ENCODE results near the gene MAP1B. TPM values are rescaled to one million over a fixed set of nuclear protein-coding genes. Genes with fewer than 3 reads are reported as not detected.

Gene MAP1B
- total RNA-seq, 4 donors from 2014 or later: 479 to 654 (median 593) TPM

DNA sequence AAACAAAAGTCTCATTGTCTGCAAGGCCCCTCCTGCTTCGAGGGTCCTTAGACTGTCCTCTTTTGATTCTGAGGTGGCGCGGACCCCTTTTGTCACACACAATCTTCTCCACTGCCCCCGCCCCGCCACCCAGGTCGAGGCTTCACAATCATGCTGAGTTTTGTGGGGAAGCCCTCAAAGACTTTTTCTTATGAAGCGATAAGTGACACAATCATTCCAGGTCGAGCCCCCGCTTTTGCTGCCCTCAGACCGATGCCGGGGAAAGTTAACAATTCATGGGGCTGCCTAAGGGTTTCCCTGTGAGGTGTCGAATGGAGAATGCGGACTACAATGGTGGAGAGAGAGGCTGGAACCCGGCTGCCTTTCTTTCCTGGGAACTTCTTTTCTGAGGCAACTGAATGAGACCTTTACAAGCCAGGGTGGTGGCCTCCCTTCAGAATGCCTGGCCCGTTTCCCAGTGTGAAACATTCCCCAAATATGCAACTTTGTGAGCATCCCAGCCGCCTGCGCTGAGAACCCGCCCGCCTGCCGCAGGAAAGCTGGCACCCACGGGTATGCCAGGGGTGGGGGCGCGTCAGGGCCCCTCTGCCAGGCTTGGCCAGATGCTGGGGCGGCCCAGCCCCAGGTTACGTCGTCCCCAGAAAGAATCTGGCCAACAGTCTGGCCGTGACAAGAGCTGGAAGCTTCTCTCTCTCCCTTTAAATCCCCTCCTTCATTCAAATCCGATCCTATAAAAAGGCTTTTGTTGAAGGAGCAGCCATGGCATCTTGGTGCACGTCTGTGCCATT lies 71.9 kb downstream of the MAP1B start:
- peak; percentile 58 for DNase-seq (ENCODE audit: low spot score)
- TF ChIP-seq, protein P1, sequence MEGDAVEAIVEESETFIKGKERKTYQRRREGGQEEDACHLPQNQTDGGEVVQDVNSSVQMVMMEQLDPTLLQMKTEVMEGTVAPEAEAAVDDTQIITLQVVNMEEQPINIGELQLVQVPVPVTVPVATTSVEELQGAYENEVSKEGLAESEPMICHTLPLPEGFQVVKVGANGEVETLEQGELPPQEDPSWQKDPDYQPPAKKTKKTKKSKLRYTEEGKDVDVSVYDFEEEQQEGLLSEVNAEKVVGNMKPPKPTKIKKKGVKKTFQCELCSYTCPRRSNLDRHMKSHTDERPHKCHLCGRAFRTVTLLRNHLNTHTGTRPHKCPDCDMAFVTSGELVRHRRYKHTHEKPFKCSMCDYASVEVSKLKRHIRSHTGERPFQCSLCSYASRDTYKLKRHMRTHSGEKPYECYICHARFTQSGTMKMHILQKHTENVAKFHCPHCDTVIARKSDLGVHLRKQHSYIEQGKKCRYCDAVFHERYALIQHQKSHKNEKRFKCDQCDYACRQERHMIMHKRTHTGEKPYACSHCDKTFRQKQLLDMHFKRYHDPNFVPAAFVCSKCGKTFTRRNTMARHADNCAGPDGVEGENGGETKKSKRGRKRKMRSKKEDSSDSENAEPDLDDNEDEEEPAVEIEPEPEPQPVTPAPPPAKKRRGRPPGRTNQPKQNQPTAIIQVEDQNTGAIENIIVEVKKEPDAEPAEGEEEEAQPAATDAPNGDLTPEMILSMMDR (IDR thresholded peaks at IDR 0.05): no peak

GRCh38 chr5:72179816-72180440 lies 72.7 kb downstream of the MAP1B start:
- TF ChIP-seq, protein P1 (IDR thresholded peaks at IDR 0.05): no peak
- no peak for DNase-seq (ENCODE audit: low spot score)
- ATAC-seq (ENCODE audit: low FRiP score): peak; percentile 9

More for the DNA sequence above, 71.9 kb downstream of the MAP1B start:
- ATAC-seq (ENCODE audit: low FRiP score): peak; percentile 86

GRCh38 chr5:72180925-72181324 lies 73.7 kb downstream of the MAP1B start:
- ATAC-seq (ENCODE audit: low FRiP score) (no peak), DNase-seq (ENCODE audit: low spot score) (no peak)
- TF ChIP-seq, protein P1 (IDR thresholded peaks at IDR 0.05): no peak

DNA sequence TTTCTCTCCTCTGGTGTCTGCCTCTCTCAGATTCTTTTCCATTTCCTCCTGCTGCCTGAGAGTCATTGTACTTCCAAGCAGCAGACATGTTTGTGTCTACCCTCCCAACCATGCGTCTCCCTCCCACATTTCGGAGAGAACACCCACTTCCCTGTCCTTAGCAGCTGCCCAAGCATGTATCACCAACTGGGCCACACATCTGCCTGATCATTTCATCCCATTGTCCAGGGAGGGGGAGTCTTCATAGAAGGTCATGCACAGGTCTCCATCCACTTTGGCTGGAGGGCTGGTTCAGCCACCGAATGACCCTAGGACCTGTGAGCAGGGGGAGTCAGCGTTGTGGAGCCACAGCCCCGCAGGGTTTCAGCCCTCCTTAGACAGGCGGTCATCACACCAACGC lies 75.4 kb downstream of the MAP1B start:
- ATAC-seq (ENCODE audit: low FRiP score) (no peak), DNase-seq (ENCODE audit: low spot score) (no peak)
- TF ChIP-seq, protein P1 (IDR thresholded peaks at IDR 0.05): no peak

GRCh38 chr5:72183101-72183520 lies 75.8 kb downstream of the MAP1B start:
- TF ChIP-seq, protein P1 (IDR thresholded peaks at IDR 0.05): no peak
- ATAC-seq (ENCODE audit: low FRiP score) (no peak), DNase-seq (ENCODE audit: low spot score) (no peak)

DNA sequence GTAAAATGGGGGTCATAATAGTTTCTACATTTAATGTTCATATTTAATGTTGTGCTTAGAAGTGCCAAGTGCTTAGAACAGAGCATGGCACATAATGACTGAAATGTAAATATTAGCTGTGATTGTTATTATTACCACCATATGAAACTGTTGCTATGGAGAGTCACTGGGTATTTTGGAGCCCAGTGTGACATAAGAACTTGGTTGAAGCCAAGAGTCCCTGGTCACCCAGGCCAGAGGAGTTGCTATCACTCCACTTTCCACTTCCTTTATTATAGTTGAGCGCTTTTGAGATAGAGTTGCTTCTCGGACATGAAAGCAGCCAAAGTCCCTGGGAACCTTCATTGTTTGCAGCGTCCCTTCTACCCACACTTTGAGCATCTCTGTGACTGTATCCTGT lies 77.1 kb downstream of the MAP1B start:
- no peak for DNase-seq (ENCODE audit: low spot score)
- no peak for ATAC-seq (ENCODE audit: low FRiP score)
- TF ChIP-seq, protein P1 (IDR thresholded peaks at IDR 0.05): no peak
